Fibroblast of lung (primary cell): Measurements from ENCODE around the gene RHOB. TPM values are rescaled to one million over a fixed set of nuclear protein-coding genes. Genes with fewer than 3 reads are reported as not detected.

Source experiments
- DNase-seq, 2 donors: peaks; one replicate each; pipeline versions ENCODE4 v3.0.0 to v3.0.0-alpha.2; 2010; ENCODE audit warnings: low read depth in 2 of 2
- H2AFZ ChIP-seq: 2 replicates; pipeline ENCODE4 v1.5.1; 2012; ENCODE audit warnings: low read length, control low read depth, inconsistent platforms
- H3K27ac ChIP-seq: 2 replicates; pipeline ENCODE4 v1.5.1; 2011; ENCODE audit warnings: low read length, control low read depth; ENCODE audit not compliant: insufficient read depth
- H3K27me3 ChIP-seq: 2 replicates; pipeline ENCODE4 v1.5.1; 2011; ENCODE audit warnings: mild to moderate bottlenecking, low read length; ENCODE audit not compliant: control insufficient read depth, insufficient read depth
- H3K36me3 ChIP-seq: 2 replicates; pipeline ENCODE4 v1.5.1; 2011; ENCODE audit warnings: low read length; ENCODE audit not compliant: control insufficient read depth, insufficient read depth
- H3K4me1 ChIP-seq: 2 replicates; pipeline ENCODE4 v1.5.1; 2011; ENCODE audit warnings: low read length; ENCODE audit not compliant: control insufficient read depth, insufficient read depth; ENCODE audit errors: extremely low read depth
- H3K4me2 ChIP-seq: 2 replicates; pipeline ENCODE4 v1.5.1; 2011; ENCODE audit warnings: low read length, control low read depth; ENCODE audit not compliant: insufficient read depth; ENCODE audit errors: extremely low read depth
- H3K4me3 ChIP-seq, 4 experiments: fragments of 200-600 bp in 1 of 4; sonication (generic) in 1 of 4; replicated peaks in 1 of 4; 2 replicates each; pipeline ENCODE4 v1.5.1; 2011 to 2016; ENCODE audit warnings: low read length in 4 of 4, low read depth in 3 of 4, mild to moderate bottlenecking in 3 of 4, control low read depth in 2 of 4, inconsistent platforms in 1 of 4, mixed read lengths in 1 of 4; ENCODE audit not compliant: insufficient read depth in 1 of 4; ENCODE audit errors: control extremely low read depth in 1 of 4
- H3K79me2 ChIP-seq: 2 replicates; pipeline ENCODE4 v1.5.1; 2012; ENCODE audit warnings: mild to moderate bottlenecking, low read length, inconsistent platforms; ENCODE audit not compliant: control insufficient read depth, insufficient read depth
- H3K9ac ChIP-seq: 2 replicates; pipeline ENCODE4 v1.5.1; 2011; ENCODE audit warnings: mild to moderate bottlenecking, low read length, control low read depth; ENCODE audit not compliant: insufficient read depth
- H3K9me3 ChIP-seq: 2 replicates; pipeline ENCODE4 v1.5.1; 2012; ENCODE audit warnings: low read depth, low read length; ENCODE audit not compliant: control insufficient read depth, insufficient read depth
- H4K20me1 ChIP-seq: 2 replicates; pipeline ENCODE4 v1.5.1; 2011; ENCODE audit warnings: low read length; ENCODE audit not compliant: control insufficient read depth, insufficient read depth; ENCODE audit errors: extremely low read depth
- CTCF ChIP-seq, 2 donors: IDR thresholded peaks in 1 of 2; conservative IDR thresholded peaks in 1 of 2; 1 replicate in 1 of 2; 2 replicates in 1 of 2; pipeline ENCODE4 v1.5.1; 2011 to 2012; ENCODE audit warnings: low read length in 2 of 2, control low read depth in 1 of 2, inconsistent platforms in 1 of 2, low read depth in 1 of 2, mild to moderate bottlenecking in 1 of 2
- EZH2 ChIP-seq: IDR thresholded peaks from 2 replicates; pipeline ENCODE4 v1.5.1; 2012; ENCODE audit warnings: low read length, control low read depth, mild to moderate bottlenecking; ENCODE audit errors: missing control alignments
- polyA plus RNA-seq, 2 donors: library from polyadenylated mRNA; depleted of rRNA in 1 of 2; stranded (reverse) in 1 of 2; unstranded in 1 of 2; fragments of >200 nt; gene quantifications; 2 replicates each; pipeline ENCODE4 v1.2.1, GENCODE V29; 2011 to 2012; ENCODE audit warnings: missing spikeins in 1 of 2
- total RNA-seq: library from RNA; depleted of rRNA; stranded (reverse); fragments of >200 nt; gene quantifications from 2 replicates; pipeline ENCODE4 v1.2.1, GENCODE V29; 2014

The RHOB gene
- total and polyA plus RNA-seq, 2 donors (not counting 1 experiment from before 2014, with no cell fraction given), result 113 to 171 TPM

DNA sequence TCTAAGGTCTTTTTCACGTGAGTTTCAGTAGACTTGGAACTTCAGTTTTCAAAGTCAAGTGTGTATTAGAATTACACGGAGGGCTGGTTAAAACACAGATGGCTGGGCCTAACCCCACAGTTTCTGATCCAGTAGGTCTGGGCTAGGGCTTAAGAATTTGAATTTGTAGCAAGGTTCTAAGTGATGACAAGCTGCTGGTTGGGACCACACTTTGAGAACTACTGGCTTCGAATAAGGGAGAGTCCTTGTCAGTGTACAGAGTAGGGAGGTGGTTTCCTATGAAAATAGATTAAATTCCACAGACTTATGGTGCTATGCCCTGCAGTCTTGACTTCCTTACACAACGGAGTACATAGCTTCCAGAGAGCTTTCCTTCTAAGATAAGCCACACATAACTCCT lies 4.5 kb downstream of the RHOB start:
- TF ChIP-seq CTCF (conservative IDR thresholded peaks at IDR 0.05 in 1 of 2, IDR thresholded peaks at IDR 0.05 in 1 of 2; ENCODE audit: low read depth in 1 of 2, low read length in 2 of 2) (no peak), EZH2 (no peak)

GRCh38 chr2:20451761-20452499 lies 5.1 kb downstream of the RHOB start:
- Histone ChIP-seq H3K9ac (no peak overlapping the region), H4K20me1 (peaks cover 6% of the 10 kb centered on the region), H3K79me2 (peaks cover 26% of the 10 kb centered on the region), H3K9me3 (no peaks in the 10 kb centered on the region), H3K27me3 (no peaks in the 10 kb centered on the region), H3K36me3 (peaks cover 6% of the 10 kb centered on the region), H3K27ac (no peak overlapping the region), H2AFZ (no peak overlapping the region), H3K4me1 (peaks cover 16% of the 10 kb centered on the region), H3K4me3 (no peak overlapping the region), H3K4me2 (no peak overlapping the region)
- DNase-seq, result no peak
- TF ChIP-seq EZH2 (no peak), CTCF (conservative IDR thresholded peaks at IDR 0.05 in 1 of 2, IDR thresholded peaks at IDR 0.05 in 1 of 2; ENCODE audit: low read depth in 1 of 2, low read length in 2 of 2) (no peak)

More for the DNA sequence above, 4.5 kb downstream of the RHOB start:
- H3K79me2 ChIP-seq, result peaks cover 26% of the 10 kb centered on the region
- no peak overlapping the region for H3K9ac ChIP-seq
- no peak overlapping the region for H2AFZ ChIP-seq
- H3K27ac ChIP-seq, result no peak overlapping the region
- H3K4me1 ChIP-seq, result peaks cover 16% of the 10 kb centered on the region
- no peaks in the 10 kb centered on the region for H3K27me3 ChIP-seq
- peaks cover 6% of the 10 kb centered on the region for H4K20me1 ChIP-seq
- H3K4me2 ChIP-seq, result no peak overlapping the region
- H3K4me3 ChIP-seq, result no peak overlapping the region
- peaks cover 6% of the 10 kb centered on the region for H3K36me3 ChIP-seq
- peak in 1 of 2 donors; percentile 57 for DNase-seq
- H3K9me3 ChIP-seq, result no peaks in the 10 kb centered on the region

DNA sequence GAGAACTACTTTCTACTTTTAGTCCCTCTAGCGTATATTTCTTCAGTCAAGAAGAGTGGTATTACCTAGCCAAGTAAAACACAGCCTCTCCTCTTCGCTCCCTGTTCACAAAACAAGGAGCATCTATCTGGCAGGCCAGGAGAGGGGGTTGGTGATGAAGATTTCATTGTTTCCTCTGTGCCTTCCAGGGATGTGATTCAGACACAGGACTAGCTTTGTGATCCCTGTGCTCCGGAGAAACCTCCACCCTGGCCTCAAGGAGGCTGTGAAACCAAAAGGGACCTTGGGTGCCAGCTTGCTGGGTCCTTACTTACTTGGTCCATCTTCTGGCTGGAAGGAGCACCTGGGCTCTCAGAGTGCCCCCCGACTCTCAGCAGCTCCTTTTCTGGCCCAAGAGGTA lies 5.7 kb downstream of the RHOB start:
- peaks cover 20% of the 10 kb centered on the region for H3K4me1 ChIP-seq
- peaks cover 20% of the 10 kb centered on the region for H3K79me2 ChIP-seq
- no peaks in the 10 kb centered on the region for H3K9me3 ChIP-seq
- no peak overlapping the region for H3K27ac ChIP-seq
- no peak overlapping the region for H3K9ac ChIP-seq
- peaks cover 6% of the 10 kb centered on the region for H4K20me1 ChIP-seq
- no peak overlapping the region for H3K4me2 ChIP-seq
- TF ChIP-seq CTCF (conservative IDR thresholded peaks at IDR 0.05 in 1 of 2, IDR thresholded peaks at IDR 0.05 in 1 of 2; ENCODE audit: low read depth in 1 of 2, low read length in 2 of 2) (peak; percentile 8 to 34), EZH2 (no peak)
- H2AFZ ChIP-seq, result no peak overlapping the region
- peaks cover 6% of the 10 kb centered on the region for H3K36me3 ChIP-seq
- peak; percentile 57 to 67 for DNase-seq
- no peaks in the 10 kb centered on the region for H3K27me3 ChIP-seq
- no peak overlapping the region for H3K4me3 ChIP-seq
